SK-N-SH (cell line): ENCODE data around the gene CLEC11A.

Source experiments
- CHD2 ChIP-seq: fragments of 150-350 bp; IDR thresholded peaks from 2 replicates; pipeline ENCODE4 v1.6.1; 2018; ENCODE audit warnings: low read length; ENCODE audit not compliant: partially characterized antibody
- CTCF ChIP-seq: fragments of 200-600 bp; sonication (generic); IDR thresholded peaks from 2 replicates; pipeline ENCODE4 v1.6.1; 2017; ENCODE audit warnings: antibody characterized with exemption, mild to moderate bottlenecking, moderate library complexity
- EZH2phosphoT487 ChIP-seq: fragments of 200-600 bp; sonication (generic); IDR thresholded peaks from 2 replicates; pipeline ENCODE4 v1.6.1; 2017; ENCODE audit warnings: low read depth, mixed run types, mild to moderate bottlenecking, antibody characterized with exemption, moderate library complexity, borderline replicate concordance
- FOXM1 ChIP-seq: IDR thresholded peaks from 2 replicates; pipeline ENCODE4 v1.4.0; 2012; ENCODE audit warnings: low read depth, mild to moderate bottlenecking
- MAX ChIP-seq: IDR thresholded peaks from 2 replicates; pipeline ENCODE4 v1.4.0; 2012; ENCODE audit warnings: low read depth
- NFIC ChIP-seq: IDR thresholded peaks from 2 replicates; pipeline ENCODE4 v1.4.0; 2012; ENCODE audit warnings: borderline replicate concordance
- POLR2AphosphoS5 ChIP-seq: IDR thresholded peaks from 2 replicates; pipeline ENCODE4 v1.6.1; 2012; ENCODE audit warnings: low read depth, low read length
- SMC3 ChIP-seq: IDR thresholded peaks from 2 replicates; pipeline ENCODE4 v1.6.1; 2012; ENCODE audit warnings: low read depth, low read length, improper control_type of control experiment
- YY1 ChIP-seq: IDR thresholded peaks from 2 replicates; pipeline ENCODE4 v1.4.0; 2012; ENCODE audit warnings: low read depth, mild to moderate bottlenecking
- TF ChIP-seq, protein P1 (sequence below): IDR thresholded peaks from 2 replicates; pipeline ENCODE4 v1.6.1; 2012; ENCODE audit warnings: mild to moderate bottlenecking, low read depth, low read length, moderate library complexity

DNA sequence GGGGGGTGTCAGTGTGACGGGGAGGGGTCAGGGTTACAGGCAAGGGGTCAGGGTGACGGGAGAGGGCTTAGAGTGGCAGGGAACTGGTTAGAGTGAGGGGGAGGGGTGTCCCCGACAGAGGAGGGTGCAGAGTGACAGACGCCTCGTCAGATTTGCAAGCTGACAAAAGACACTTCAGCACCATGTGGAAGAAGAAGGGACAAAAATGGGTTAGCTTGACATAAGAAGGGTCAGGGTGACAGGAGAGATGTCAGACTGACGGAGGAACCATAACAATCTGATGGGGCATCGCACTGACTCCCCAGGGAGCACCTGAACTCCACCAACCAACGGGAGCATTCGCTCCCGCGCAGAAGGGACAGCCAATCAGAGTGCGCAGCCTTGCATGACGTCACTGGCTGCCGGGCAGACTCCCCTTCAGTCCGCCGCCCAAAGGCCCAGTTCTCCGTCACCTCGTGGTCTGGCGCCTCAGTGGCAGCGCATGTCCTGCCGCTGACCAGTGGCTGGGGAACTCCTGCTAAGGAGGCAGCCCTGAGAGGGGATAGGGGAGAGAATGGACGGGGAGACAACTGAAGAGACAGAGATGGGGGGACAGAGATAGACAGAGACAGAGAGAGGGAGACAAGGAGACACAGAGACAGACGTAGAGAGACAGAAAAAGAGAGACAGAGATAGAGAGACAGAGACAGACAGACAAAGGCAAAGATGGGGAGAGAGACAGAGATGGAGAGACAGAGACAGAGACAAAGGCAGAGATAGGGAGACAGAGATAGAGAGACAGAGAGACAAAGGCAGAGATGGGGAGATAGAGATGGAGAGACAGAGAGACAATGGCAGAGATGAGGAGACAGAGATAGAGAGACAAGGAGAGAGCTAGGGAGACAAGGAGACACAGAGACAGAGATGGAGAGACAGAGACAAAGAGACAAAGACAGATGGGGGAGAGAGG, 43.7 kb upstream of the CLEC11A start:
- TF ChIP-seq CTCF (no peak), CHD2 (peak; percentile 51), SMC3 (no peak), POLR2AphosphoS5 (no peak), YY1 (no peak), FOXM1 (no peak), NFIC (no peak), MAX (no peak), EZH2phosphoT487 (no peak)
- TF ChIP-seq, protein P1, sequence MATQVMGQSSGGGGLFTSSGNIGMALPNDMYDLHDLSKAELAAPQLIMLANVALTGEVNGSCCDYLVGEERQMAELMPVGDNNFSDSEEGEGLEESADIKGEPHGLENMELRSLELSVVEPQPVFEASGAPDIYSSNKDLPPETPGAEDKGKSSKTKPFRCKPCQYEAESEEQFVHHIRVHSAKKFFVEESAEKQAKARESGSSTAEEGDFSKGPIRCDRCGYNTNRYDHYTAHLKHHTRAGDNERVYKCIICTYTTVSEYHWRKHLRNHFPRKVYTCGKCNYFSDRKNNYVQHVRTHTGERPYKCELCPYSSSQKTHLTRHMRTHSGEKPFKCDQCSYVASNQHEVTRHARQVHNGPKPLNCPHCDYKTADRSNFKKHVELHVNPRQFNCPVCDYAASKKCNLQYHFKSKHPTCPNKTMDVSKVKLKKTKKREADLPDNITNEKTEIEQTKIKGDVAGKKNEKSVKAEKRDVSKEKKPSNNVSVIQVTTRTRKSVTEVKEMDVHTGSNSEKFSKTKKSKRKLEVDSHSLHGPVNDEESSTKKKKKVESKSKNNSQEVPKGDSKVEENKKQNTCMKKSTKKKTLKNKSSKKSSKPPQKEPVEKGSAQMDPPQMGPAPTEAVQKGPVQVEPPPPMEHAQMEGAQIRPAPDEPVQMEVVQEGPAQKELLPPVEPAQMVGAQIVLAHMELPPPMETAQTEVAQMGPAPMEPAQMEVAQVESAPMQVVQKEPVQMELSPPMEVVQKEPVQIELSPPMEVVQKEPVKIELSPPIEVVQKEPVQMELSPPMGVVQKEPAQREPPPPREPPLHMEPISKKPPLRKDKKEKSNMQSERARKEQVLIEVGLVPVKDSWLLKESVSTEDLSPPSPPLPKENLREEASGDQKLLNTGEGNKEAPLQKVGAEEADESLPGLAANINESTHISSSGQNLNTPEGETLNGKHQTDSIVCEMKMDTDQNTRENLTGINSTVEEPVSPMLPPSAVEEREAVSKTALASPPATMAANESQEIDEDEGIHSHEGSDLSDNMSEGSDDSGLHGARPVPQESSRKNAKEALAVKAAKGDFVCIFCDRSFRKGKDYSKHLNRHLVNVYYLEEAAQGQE = no peak
